Measurements from ENCODE around the gene EBF3.

The EBF3 gene

DNA sequence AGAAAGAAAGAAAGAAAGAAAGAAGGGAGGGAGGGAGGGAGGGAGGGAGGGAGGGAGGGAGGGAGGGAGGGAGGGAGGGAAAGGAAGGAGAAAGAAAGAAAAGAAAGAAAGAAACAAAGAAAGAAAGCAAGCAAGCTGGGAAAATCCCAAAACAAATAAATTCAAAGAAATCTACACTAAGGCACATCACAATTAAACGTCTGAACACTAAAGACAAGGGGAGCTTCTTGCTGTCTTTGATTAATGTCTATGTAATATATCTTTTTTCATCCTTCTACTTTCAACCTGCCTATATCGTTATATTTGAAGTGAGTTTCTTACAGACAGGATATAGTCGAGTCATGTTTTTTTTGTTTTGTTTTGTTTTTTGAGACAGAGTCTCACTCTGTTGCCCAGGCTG is 28.3 kb upstream of the EBF3 start:
- POLR2A ChIA-PET (ENCODE audit: low non-redundant PET) = no interaction called here
- CTCF ChIA-PET = interaction anchor here (0.6 kb wide), 2 partner anchors 29 to 100 kb away, joined by 3 read pairs; no protein-coding TSS in a partner anchor
- no peak for DNase-seq (ENCODE audit: low spot score)
- TF ChIP-seq, protein P1, sequence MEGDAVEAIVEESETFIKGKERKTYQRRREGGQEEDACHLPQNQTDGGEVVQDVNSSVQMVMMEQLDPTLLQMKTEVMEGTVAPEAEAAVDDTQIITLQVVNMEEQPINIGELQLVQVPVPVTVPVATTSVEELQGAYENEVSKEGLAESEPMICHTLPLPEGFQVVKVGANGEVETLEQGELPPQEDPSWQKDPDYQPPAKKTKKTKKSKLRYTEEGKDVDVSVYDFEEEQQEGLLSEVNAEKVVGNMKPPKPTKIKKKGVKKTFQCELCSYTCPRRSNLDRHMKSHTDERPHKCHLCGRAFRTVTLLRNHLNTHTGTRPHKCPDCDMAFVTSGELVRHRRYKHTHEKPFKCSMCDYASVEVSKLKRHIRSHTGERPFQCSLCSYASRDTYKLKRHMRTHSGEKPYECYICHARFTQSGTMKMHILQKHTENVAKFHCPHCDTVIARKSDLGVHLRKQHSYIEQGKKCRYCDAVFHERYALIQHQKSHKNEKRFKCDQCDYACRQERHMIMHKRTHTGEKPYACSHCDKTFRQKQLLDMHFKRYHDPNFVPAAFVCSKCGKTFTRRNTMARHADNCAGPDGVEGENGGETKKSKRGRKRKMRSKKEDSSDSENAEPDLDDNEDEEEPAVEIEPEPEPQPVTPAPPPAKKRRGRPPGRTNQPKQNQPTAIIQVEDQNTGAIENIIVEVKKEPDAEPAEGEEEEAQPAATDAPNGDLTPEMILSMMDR (conservative IDR thresholded peaks at IDR 0.05; ENCODE audit: low read depth) = no peak
- no peak overlapping the region for H3K27ac ChIP-seq

DNA sequence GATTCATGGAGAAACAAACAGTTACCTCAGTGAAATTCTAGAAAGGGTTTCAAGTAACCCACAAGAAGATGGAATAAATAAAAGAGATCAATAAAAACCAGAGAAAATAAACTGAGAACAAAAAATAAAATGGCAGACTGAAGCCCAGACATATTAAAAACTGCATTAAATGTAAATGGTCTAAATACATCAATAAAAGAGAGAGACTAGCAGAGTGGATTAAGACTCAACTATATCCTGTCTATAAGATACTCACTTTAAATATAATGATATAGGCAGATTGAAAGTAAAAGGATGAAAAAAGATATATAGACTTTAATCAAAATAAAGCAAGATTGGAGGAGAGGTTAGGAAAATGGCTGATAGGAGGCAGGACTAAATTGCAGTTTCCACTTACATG is 18.8 kb upstream of the EBF3 start:
- no peak for DNase-seq (ENCODE audit: low spot score)
- TF ChIP-seq, protein P1 (conservative IDR thresholded peaks at IDR 0.05; ENCODE audit: low read depth) = no peak
- CTCF ChIA-PET = no interaction called here
- POLR2A ChIA-PET (ENCODE audit: low non-redundant PET) = no interaction called here
- no peak overlapping the region for H3K27ac ChIP-seq

DNA sequence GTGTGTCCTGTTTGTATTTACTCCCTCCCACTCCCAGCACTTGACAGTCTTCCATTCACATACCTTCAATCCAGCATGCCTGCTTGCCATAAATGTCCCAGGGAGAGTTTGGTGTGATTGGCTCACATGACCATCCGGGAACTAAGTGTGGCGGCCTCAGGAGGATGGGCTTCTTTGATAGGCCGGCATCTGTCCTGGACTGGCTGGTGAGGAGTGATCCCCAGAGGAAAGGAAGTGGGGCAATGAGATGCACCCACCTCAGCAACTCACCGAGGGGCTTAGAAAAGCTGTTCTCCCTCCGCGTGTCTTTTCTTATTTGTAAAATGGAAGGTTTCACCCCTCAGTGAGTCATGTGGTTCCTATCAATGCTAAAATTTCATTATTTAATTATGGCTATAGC is 14.9 kb upstream of the EBF3 start:
- TF ChIP-seq, protein P1 (conservative IDR thresholded peaks at IDR 0.05; ENCODE audit: low read depth) = no peak
- no peak overlapping the region for H3K27ac ChIP-seq
- no peak for DNase-seq (ENCODE audit: low spot score)
- ChIA-PET CTCF (no interaction called here), POLR2A (ENCODE audit: low non-redundant PET) (no interaction called here)

DNA sequence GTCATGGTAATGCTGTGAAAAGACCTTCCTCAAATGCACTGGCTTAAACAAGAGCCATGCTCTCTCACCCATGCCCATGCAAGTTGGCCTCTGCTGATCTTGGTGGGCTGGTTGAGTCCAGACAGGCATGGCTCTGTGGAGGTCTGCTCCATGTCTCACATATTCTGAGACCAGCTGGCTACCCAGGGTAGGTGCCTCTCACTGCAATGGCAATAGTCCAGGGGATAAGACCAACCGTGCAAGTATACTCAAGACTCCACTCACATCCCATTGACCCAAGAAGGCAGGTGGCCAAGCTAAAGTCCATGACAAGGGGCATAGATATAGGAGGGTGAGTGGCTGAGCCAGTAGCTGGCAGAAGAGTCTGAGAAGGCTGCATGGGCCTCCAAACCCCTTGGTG is 14.2 kb upstream of the EBF3 start:
- no peak for DNase-seq (ENCODE audit: low spot score)
- ChIA-PET CTCF (no interaction called here), POLR2A (ENCODE audit: low non-redundant PET) (no interaction called here)
- H3K27ac ChIP-seq = no peak overlapping the region
- TF ChIP-seq, protein P1 (conservative IDR thresholded peaks at IDR 0.05; ENCODE audit: low read depth) = no peak

DNA sequence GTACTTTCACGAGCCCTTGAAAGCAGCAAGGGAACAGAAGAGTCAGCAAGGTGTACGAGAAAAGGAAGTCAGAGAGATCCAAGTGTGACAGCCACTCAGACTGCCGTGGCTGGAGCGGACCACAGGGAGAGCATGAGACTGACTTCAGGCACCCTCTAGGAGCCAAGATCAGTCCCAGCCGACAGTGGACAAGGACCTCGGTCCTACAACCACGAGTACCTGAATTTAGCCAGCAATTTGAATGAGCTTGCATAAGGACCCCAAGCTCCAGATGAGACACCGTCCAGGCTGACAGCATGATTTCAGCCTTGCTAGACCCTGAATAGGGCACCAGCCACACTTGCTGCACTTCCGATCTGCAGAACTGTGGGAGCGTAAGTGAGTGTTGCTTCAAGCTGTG is 13.7 kb upstream of the EBF3 start:
- ChIA-PET CTCF (no interaction called here), POLR2A (ENCODE audit: low non-redundant PET) (no interaction called here)
- no peak overlapping the region for H3K27ac ChIP-seq
- TF ChIP-seq, protein P1 (conservative IDR thresholded peaks at IDR 0.05; ENCODE audit: low read depth) = no peak
- DNase-seq (ENCODE audit: low spot score) = no peak

DNA sequence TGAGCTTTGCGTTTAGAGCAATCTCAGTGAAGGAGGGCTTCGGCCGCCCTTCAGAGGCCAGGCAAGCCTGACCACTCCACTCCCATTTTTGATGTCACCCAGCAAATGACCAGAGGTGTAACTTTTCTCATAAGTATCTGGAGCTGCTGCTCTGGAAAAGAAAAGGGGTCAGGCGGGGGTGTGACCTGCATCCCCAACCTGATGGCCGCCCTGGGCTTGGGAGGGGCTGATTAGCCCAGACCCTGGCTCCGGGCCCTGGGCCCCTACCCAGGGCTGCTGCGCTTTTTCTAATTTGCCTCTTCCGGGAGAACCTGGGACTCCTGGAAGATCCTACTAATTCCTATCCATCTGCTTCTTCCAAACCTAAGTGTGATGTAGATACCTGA is 9.6 kb upstream of the EBF3 start:
- TF ChIP-seq, protein P1 (conservative IDR thresholded peaks at IDR 0.05; ENCODE audit: low read depth) = no peak
- POLR2A ChIA-PET (ENCODE audit: low non-redundant PET) = no interaction called here
- no peak overlapping the region for H3K27ac ChIP-seq
- CTCF ChIA-PET = interaction anchor here (1.1 kb wide), 1 partner anchor 66 kb away, joined by 4 read pairs; no protein-coding TSS in a partner anchor
- no peak for DNase-seq (ENCODE audit: low spot score)
